HG03575 (cell line): Measurements from ENCODE around the gene TRIP12.
A peak's percentile ranks its signal among the peaks of the same experiment; 100 is the strongest.
"Not testable (repeated sequence)": the region's sequence is repeated elsewhere in the genome, so short reads cannot be mapped to it uniquely, and the experiment has no call there.

Experiments used
- ATAC-seq: cut with Tn5 transposase; IDR thresholded peaks from one replicate; pipeline ENCODE4 v1.9.1; 2021; ENCODE audit not compliant: unreplicated experiment, insufficient number of reproducible peaks, low FRiP score; ENCODE audit errors: extremely low read depth

TRIP12 gene

DNA sequence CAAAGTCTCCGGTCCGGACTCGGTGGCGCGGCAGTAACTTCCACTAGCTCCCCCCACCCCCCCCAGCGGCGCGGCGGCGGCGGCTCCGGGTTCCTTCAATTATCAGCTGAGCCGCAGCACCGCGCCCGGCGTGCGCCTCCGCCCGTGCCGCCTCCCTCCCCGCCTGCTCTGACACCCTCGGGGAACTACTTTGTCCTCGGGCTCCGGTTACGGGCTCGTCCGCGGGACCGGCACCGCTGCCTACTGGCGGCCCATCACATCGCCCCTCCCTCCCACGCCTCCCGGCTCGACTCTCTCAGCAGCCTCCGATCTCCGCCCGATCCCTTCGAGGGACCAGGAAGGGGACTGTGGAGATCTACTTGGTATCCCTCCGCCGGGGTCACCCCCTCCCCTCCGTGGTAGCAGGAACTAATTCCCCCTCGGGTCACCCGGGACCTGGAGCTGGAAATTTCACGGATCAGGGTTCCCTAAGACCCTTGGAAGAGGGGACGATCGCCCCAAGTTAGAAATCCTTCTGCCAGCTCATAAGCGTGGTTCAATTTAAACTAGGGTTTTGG, at the start of gene TRIP12:
TRIP12 (minus strand) TSS at position 118 of the 557 bp plus-strand sequence. CDS start 41,930 bp downstream, outside the sequence.
- peak; percentile 32 for ATAC-seq

DNA sequence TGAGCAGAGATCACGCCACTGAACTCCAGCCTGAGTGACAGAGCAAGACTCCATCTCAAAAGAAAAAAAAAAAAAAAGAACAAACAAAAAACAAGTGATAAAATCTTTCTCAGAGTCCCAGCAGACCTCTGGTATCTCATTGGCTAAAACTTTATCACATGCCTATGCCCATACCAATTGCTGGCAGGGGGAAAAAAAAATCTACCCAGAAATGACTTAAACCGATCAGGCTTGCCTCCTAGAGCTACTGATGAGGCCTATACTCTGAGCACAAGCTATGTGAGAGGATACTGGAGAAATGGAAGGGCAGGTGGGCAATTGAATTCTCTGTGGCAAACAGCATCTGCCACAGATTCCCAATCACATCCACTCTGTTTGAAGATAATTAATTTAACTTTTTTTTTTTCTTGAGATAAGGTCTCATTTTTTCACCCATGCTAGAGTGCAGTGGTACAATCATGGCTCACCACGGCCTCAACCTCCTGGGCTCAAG, 49.5 kb upstream of the TRIP12 start:
- no peak for ATAC-seq

DNA sequence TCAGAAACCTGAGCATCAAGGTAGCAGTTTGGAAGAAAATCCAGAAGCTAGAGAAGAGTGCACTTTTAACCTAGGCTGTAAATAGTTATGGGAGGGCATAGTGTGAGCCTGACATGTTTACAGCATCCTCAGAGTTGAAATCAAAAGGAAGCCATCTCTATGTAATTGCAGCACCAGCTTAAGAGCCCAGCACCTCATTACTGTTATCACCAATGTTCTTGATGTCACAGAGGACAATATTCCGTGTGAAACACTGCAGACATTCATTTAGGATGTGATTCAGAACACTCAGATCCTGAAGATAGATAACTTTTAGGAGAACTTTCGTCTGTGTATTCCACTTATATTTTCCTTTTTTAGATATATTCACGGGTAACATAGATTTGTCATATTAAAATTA, 48.6 kb upstream of the TRIP12 start:
- ATAC-seq, result no peak

DNA sequence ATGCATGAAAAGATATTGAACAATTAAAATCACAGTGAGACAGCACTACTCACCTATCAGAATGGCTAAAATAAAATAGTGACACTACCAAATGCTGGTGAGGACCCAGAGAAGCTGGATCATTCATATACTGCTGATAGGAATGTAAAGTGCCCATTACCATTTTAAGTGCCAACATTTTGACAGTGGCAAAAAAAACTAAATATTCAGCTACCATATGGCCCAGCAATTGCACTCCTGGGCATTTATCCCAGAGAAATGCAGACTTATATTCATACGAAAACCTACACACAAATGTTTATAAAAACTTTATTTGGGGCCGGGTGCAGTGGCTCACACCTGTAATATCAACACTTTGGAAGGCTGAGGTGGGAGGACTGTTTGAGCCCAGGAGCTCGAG, 48.1 kb upstream of the TRIP12 start:
- ATAC-seq, result no peak

DNA sequence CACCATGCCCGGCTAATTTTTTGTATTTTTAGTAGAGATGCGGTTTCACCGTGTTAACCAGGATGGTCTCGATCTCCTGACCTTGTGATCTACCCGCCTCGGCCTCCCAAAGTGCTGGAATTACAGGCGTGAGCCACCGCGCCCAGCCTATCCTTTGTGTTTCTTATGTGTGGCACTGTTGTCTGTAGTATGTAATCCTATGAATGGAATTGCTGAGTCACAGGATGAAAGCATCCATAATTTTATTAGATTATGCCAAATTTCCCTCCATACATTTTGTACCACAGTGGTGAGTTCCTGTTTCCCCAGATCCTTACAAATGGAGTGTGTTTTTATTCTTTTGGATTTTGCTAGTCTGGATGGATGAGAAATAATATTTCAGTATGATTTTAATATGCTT, 41.8 kb upstream of the TRIP12 start:
- not testable (repeated sequence) for ATAC-seq

DNA sequence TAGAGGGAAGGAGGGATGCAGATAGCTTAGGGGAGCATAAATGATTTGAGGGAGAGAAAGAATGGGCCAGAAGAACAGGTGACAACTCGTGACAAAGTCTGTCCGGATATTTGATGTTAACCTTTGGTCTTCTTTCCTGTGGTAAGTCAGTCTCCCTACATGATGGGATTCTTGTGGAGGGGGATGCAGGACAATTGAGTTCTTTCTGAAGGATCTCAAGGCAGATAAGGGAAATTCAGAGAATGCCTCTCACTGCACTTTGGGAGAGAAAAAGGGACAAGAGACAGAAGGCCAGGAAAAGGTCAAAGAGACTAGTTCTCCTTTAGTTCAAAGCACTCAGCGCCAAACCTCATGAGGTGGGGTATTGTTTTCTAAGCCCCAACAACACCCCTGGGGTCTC, 34.7 kb upstream of the TRIP12 start:
- ATAC-seq, result no peak

DNA sequence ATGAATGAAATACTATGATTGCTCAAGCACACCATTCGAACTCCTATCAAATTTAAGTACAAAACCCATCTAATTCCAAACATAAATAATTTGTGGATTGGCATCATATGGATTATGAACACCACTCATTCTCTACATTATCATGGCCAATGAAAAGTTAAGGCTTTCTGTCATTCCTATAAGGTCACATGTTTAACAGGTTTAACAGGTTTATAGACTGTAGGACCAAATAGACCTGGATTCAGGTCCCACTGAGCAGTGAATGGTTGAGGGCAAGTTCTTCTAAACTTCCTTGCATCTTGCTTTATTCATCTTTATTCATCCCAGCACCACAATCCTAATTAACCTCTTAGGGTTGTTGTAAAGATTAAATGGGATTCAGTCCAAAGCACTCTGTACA, 33.9 kb upstream of the TRIP12 start:
- no peak for ATAC-seq

DNA sequence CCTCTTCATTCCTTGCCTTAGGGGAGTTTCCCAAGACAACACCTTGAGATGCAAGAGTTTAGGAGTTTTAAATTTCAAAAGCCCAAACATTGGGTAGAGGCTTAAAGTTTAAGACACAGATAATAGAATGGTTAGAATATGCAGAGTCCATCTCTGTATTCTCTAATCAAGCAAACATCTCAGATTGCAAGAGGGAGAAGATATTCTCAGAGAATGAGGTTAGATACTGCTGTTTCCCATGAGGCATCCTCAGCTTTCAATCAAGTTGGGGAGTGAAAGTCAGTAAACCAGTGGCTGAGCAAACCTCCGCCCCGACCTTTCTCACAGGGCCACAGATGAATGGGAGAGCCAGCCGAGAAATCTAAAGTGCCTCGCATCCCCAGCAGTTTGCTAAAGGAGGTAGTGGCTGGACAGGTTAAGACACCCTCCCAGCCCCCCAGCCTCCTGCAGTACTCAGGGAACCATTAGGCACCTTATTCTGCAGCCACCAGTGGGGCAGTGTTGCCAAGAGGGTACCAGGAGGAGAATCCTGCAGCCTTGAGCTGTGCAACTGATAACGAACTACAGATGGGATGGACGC, 30.5 kb upstream of the TRIP12 start:
- no peak for ATAC-seq

DNA sequence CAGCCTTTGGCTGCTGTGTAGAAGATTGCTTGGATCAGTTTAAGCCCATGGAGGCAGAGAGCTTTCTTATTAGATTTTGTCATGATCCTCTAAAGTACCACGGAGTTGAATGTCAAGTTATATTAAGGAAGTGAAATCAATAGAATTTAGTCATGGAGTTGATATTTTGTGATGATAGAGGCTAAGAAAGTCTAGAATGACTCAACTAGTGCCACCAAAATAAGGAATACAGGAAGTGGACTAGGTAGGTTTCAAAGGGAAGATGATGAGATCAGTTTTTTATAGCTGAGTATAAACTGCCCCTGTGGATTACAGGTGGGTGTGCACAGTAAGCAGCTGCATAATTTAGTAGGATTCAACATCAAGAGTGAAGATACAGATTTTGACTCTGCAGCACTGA, 25.7 kb upstream of the TRIP12 start:
- ATAC-seq, result no peak

DNA sequence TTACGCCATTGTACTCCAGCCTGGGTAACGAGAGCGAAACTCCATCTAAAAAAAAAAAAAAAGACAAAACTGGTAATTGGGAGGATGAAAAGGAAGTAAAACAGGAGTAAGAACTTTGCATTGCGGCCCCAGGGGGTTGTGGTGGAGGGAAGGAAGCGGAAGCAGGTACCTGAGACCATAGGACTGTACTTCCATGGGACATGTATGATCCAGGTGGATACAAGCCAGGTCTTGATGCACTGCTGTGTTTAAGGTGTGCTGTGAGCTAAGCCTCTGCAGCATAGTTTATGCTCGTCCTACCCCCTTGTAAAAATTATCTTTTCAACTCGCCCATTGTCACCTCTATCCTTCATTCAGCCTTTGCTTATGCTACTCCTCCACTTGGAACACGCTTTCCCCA, 24.2 kb upstream of the TRIP12 start:
- ATAC-seq, result no peak

DNA sequence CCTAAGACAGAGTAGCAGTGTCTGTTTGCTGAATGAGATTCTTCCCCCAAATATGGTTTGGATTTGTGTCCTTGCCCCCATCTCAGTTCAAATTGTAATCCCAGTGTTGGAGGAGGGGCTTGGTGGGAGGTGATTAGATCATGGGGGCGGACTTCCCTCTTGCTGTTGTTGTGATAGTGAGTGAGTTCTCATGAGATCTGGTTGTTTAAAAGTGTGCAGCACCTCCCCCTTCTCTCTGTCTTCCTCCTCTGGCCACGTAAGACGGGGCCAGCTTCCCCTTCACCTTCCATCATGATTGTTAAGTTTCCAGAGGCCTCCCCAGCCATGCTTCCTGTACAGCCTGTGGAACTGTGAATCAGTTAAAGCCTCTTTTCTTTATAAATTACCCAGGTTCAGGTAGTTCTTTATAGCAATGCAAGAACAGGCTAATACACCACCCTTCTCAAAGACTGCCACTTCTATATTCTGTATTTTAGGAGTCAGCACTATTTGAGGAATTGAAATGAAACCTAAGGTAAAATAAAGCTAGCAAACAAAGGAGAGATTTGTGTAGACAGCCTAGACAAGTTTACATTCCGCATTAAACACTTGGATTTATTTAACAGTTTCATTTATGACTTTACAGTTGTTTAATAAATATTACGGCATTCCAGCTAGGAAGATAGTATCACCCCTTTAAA, 22.1 kb upstream of the TRIP12 start:
- no peak for ATAC-seq

DNA sequence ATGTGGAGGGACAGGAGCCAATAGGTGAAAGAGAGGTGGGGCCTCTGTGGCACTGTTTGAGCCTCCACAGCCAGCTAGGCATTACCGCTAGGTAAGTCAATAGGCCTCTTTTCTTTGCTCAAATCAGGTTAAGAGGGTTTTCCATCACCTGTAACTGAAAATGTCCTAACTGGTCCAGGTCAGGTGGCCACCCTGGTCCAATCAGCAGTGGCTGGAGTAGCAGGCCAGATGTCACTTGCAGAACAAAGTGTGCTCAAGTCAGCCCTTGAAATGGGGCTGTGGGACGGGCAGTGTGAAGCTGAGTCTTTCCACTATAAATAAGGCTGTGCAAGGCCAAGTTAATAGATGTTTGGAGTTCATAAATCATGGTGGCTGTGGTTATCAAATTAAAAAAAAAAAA, 21.4 kb upstream of the TRIP12 start:
- ATAC-seq, result no peak

DNA sequence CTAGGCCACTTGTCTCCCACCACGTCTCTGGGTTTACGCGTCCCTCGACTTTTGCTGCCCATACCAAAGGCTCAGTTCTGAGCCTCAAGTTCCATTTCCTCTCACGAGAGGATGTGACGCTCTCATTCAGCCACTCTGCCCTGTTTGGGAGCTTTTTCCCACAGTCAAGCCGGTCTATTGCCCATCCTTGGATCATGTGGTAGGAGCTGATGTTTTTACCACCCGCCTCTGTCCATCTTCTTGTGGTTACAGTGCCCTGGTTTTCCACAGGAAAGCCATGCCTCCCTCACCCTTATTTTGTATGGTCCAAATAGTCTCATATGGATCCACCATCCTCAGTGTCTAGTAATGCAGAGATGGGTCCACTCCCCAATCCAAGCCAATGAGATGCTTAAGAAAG, 20.9 kb upstream of the TRIP12 start:
- no peak for ATAC-seq

DNA sequence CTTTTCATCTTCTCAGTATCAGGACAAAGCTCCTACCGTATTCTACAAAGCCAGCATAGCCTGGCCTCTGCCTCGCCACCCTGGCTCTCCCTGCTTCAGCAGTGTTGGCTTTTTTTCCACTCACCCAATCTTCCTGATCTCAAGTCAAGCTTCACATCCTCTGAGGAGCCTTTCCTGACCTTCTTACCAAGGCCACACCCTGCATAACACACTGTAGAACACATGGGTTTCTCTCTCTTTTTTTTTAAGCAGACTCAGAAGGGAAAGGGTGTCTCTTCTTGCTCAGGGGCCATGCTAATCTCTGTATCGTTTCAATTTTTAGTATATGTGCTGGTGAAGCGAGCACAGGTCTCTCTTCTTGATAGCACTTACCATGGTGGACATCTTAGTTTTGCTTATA, 15.7 kb upstream of the TRIP12 start:
- no peak for ATAC-seq

DNA sequence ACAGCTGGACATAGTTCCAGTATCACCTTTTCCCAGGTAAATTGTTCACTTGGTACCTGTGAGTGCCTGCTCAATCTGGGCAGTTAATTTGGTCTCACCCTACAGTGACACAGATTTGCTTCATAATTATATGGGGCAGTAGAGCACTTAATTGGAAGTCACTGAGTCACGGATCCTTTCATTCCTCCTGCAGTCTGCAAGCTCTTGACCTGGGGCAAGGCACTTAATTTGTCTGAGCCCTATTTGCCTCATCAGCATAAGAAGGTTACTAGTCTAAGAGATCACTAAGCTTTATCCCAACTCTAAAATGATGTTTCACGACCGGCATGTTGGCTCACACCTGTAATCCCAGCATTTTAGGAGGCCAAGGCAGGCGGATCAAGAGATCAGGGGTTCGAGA, 9.4 kb upstream of the TRIP12 start:
- ATAC-seq, result no peak

DNA sequence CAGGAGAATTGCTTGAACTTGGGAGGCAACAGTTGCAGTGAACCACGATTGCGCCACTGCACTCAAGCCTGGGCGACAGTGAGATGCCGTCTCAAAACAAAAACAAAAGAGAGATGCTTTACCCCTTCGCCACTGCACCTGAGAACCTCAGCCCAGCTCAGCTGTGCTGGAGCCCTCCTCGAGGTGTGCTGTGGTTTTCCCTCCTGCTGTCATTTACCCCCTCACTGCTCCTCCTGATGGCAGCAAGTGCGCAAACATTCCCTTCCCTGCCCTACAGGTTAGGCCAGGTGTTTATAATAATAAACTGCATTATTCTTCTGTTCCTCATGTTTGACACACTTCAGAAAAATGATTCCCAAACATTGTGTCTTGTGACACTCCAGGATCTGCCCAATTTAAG, 8.8 kb upstream of the TRIP12 start:
- no peak for ATAC-seq

DNA sequence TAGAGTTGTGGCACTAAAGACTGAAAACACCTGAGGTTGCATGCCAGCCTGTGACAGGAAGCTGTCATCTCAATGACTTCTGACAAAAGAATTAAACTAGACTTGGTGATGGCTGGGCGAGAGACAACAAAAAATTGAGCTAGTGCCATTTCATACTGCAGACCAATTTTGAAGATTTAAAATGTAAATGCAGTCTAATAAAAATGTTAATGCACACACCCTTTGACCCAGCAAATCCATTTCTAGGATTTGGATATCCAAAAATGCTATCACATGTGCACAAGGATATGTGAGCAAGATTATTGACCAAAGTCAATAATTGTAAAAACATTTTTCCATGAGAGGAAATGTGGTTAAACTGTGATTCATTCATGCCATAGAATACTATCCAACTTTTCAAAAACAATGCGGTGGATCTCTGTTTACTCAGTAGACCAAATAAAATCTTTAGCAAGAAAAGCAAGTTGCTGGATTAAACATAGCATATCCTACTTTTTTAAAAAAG, 6.1 kb upstream of the TRIP12 start:
- no peak for ATAC-seq

DNA sequence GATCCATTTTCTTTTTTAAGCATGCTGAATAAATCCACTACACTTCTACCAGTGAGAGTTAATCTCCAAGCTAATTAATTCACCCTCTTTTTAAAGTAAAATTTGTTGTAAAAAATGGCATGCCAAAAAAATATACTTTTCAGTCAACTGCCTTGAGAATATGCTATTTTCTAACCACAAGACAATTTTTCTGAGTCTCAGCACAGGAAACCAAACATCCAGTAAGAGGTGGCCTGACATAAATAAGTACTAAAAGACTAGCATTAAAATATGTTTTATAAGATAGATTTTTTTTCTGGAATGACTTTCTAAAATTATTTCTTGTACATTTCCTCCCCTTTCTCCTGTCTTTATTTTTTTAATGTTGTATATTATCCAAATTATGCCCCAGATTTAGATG, 3.4 kb upstream of the TRIP12 start:
- no peak for ATAC-seq

DNA sequence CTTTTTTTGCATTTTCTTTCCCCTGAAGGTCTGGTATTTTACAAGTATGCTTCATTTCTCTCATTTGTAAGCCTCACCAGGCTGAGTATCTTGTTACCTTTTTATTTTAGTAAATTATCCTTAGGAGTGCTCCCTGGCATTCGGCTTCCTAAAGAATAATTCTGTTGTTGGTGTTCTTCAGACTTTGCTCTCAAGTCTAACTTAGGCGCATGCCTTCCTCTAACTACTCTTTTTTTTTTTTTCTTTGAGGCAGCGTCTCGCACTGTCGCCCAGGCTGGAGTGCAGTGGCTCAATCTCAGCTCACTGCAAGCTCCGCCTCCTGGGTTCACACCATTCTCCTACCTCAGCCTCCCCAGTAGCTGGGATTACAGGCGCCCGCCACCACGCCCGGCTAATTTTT, 2.7 kb upstream of the TRIP12 start:
- not testable (repeated sequence) for ATAC-seq
